Gastroesophageal sphincter (tissue), 4 donors: ENCODE results near the gene SMAD2. TPM values are rescaled to one million over a fixed set of nuclear protein-coding genes. Genes with fewer than 3 reads are reported as not detected.

Source experiments
- ATAC-seq: fragments of 150-250 bp; one replicate; pipeline ENCODE4 v1.9.1; 2016; ENCODE audit warnings: mild to moderate bottlenecking, moderate library complexity
- H3K27ac ChIP-seq, 4 donors: fragments of 200-600 bp; sonication (generic) in 3 of 4; 1 replicate in 3 of 4; 2 replicates in 1 of 4; pipeline ENCODE4 v1.5.1; 2016 to 2019
- H3K27me3 ChIP-seq: fragments of 200-600 bp; sonication (generic); one replicate; pipeline ENCODE4 v1.5.1; 2019
- H3K36me3 ChIP-seq, 2 donors: fragments of 200-600 bp; sonication (generic); one replicate each; pipeline ENCODE4 v1.5.1; 2019; ENCODE audit warnings: control low read depth in 1 of 2
- H3K4me1 ChIP-seq, 3 donors: fragments of 200-600 bp; sonication (generic); 1 replicate in 2 of 3; 2 replicates in 1 of 3; pipeline ENCODE4 v1.5.1; 2016 to 2019; ENCODE audit warnings: control low read depth in 2 of 3
- H3K4me3 ChIP-seq, 2 donors: fragments of 200-600 bp; sonication (generic); one replicate each; pipeline ENCODE4 v1.5.1; 2019; ENCODE audit warnings: mild to moderate bottlenecking in 1 of 2, moderate library complexity in 1 of 2
- H3K9me3 ChIP-seq, 3 donors: fragments of 200-600 bp; sonication (generic); one replicate each; pipeline ENCODE4 v1.5.1; 2017 to 2019; ENCODE audit warnings: control low read depth in 2 of 3
- EP300 ChIP-seq: sonication (generic); formaldehyde crosslinking; IDR thresholded peaks from one replicate; pipeline ENCODE4 v1.6.1; 2017; ENCODE audit warnings: antibody characterized with exemption, mild to moderate bottlenecking
- POLR2A ChIP-seq, 2 donors: fragments of 450-650 bp; IDR thresholded peaks; one replicate each; pipeline ENCODE4 v1.6.1; 2017; ENCODE audit warnings: antibody characterized with exemption in 2 of 2, mild to moderate bottlenecking in 2 of 2, moderate library complexity in 1 of 2
- POLR2AphosphoS5 ChIP-seq: sonication (generic); formaldehyde crosslinking; IDR thresholded peaks from one replicate; pipeline ENCODE4 v1.6.1; 2017; ENCODE audit warnings: antibody characterized with exemption
- WGBS, 2 donors: methylation state at CpG; one replicate each; pipeline ENCODE4 v1.1.5; 2018; ENCODE audit warnings: low coverage in 1 of 2; 5-methylcytosine and 5-hydroxymethylcytosine counted together
- total RNA-seq, 4 donors: library from RNA; depleted of rRNA; stranded (reverse); fragments of >200 nt; gene quantifications; one replicate each; pipeline ENCODE4 v1.1.0, GENCODE V29; 2016
- TF ChIP-seq, protein P1 (sequence below), 4 experiments: fragments of 200-600 bp in 2 of 4; fragments of 450-650 bp in 2 of 4; sonication (generic) in 1 of 4; IDR thresholded peaks; one replicate each; pipeline ENCODE4 v1.5.1; 2017 to 2019; ENCODE audit warnings: antibody characterized with exemption in 4 of 4, mild to moderate bottlenecking in 2 of 4, moderate library complexity in 2 of 4

Gene SMAD2
- total RNA-seq, 4 donors from 2014 or later: 76.5 to 143 (median 109) TPM

DNA sequence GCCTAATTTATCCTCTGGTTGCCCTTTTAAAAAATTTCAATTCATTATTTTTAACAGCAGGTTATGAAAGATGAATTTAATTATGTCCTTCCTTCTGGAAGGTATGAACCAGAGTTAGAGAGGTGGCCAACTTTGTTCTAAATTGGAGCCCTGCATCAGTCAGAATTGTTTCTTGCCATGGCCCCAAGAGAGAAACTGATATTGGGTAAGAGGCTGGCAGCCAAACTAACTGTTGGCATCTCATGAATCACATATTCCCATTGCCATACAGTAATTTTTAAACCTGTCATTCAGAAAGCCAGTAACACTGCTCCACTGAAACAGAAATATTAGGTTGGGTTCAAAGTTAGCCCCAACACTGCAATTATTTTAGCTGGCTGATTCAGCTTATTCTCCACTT lies 67.4 kb downstream of the SMAD2 start:
- Histone ChIP-seq H3K36me3 (peaks cover 0 to 46% of the 10 kb centered on the region in 2 donors), H3K4me1 (no peaks in the 10 kb centered on the region), H3K9me3 (peaks cover 0 to 11% (median 0%) of the 10 kb centered on the region in 3 donors), H3K27me3 (no peaks in the 10 kb centered on the region), H3K4me3 (no peak overlapping the region), H3K27ac (no peak overlapping the region)
- no peak for ATAC-seq
- TF ChIP-seq EP300: no peak
- no peak for TF ChIP-seq POLR2AphosphoS5
- TF ChIP-seq, protein P1, sequence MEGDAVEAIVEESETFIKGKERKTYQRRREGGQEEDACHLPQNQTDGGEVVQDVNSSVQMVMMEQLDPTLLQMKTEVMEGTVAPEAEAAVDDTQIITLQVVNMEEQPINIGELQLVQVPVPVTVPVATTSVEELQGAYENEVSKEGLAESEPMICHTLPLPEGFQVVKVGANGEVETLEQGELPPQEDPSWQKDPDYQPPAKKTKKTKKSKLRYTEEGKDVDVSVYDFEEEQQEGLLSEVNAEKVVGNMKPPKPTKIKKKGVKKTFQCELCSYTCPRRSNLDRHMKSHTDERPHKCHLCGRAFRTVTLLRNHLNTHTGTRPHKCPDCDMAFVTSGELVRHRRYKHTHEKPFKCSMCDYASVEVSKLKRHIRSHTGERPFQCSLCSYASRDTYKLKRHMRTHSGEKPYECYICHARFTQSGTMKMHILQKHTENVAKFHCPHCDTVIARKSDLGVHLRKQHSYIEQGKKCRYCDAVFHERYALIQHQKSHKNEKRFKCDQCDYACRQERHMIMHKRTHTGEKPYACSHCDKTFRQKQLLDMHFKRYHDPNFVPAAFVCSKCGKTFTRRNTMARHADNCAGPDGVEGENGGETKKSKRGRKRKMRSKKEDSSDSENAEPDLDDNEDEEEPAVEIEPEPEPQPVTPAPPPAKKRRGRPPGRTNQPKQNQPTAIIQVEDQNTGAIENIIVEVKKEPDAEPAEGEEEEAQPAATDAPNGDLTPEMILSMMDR (IDR thresholded peaks at IDR 0.05): no peak

DNA sequence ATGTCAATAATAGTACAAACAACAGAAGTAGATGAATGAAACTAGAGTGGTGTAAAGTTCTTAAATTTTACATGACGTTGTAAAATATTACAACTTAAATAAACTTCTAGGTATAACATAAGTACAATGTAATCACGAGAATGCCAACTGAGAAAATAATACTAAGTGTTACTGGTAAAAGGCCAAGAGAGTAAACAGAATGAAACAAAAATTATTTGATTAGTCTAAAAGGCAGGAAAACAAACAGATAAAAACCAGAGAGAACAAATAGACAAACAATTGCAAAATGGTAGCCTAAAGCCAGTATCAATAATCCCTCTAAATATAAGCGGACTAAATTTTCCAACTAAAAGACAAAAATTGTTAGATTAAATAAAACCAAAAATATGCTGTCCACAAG lies 71.9 kb downstream of the SMAD2 start:
- Histone ChIP-seq H3K9me3 (peaks cover 0 to 42% (median 0%) of the 10 kb centered on the region in 3 donors), H3K4me3 (no peak overlapping the region), H3K36me3 (peaks cover 0 to 64% of the 10 kb centered on the region in 2 donors), H3K27me3 (no peaks in the 10 kb centered on the region), H3K27ac (no peak overlapping the region), H3K4me1 (no peaks in the 10 kb centered on the region)
- TF ChIP-seq POLR2A (IDR thresholded peaks at IDR 0.05) (no peak), POLR2AphosphoS5 (no peak)
- WGBS, 2 donors: 98 to 100% methylated on average over 3 of the region's 3 CpGs
- no peak for ATAC-seq

DNA sequence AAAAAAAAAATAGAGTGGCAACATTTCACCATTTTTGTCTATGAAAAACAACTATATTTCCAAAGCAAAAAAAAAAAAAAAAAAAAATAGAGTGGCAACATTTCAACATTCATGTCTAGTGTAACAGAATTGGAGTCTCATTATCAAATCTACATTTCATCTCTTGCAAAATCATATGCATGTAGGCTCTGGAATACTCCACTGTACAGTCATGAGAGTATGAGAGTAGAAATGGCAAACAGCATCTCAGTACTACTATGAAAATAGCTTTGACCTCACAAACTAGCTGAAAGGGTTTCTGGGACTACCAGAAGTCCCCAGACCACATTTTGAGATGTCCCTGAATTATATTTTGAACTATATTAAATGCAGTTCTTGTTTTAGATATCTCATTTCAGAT lies 82.8 kb downstream of the SMAD2 start:
- Histone ChIP-seq H3K4me1 (no peaks in the 10 kb centered on the region), H3K9me3 (no peaks in the 10 kb centered on the region), H3K36me3 (peaks cover 4 to 56% of the 10 kb centered on the region in 2 donors), H3K4me3 (no peak overlapping the region), H3K27me3 (no peaks in the 10 kb centered on the region), H3K27ac (no peak overlapping the region)
- ATAC-seq: no peak
- TF ChIP-seq, protein P1 (IDR thresholded peaks at IDR 0.05): no peak
- TF ChIP-seq POLR2A (IDR thresholded peaks at IDR 0.05): no peak
- no peak for TF ChIP-seq EP300

DNA sequence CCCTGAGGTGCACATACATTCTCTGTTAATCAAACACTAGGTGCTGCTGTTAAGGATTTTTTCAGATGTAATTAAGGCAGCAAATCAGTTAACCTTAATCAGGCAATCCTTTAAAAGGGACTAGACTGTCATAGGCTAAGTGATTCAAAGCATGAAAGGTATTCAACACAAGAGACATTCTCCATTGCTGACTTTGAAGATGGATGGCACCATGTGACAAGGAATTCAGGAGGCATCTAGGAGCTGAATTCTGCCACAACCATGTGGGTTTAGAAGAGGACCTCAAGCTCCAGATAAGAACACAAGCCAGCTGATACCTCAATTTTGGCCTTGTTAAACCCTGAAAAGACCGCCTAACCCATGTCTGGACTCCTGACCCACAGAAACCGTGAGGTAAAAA lies 84.0 kb downstream of the SMAD2 start:
- WGBS, 2 donors: 100% methylated on average over 2 of the region's 2 CpGs
- TF ChIP-seq EP300 (no peak), POLR2A (IDR thresholded peaks at IDR 0.05) (no peak), POLR2AphosphoS5 (no peak)
- TF ChIP-seq, protein P1 (IDR thresholded peaks at IDR 0.05): no peak
- H3K27ac ChIP-seq: no peak overlapping the region
- H3K4me3 ChIP-seq: no peak overlapping the region
- peaks cover 6 to 68% of the 10 kb centered on the region in 2 donors for H3K36me3 ChIP-seq
- H3K27me3 ChIP-seq: no peaks in the 10 kb centered on the region
- no peak for ATAC-seq
- H3K4me1 ChIP-seq: no peaks in the 10 kb centered on the region
- no peaks in the 10 kb centered on the region for H3K9me3 ChIP-seq

DNA sequence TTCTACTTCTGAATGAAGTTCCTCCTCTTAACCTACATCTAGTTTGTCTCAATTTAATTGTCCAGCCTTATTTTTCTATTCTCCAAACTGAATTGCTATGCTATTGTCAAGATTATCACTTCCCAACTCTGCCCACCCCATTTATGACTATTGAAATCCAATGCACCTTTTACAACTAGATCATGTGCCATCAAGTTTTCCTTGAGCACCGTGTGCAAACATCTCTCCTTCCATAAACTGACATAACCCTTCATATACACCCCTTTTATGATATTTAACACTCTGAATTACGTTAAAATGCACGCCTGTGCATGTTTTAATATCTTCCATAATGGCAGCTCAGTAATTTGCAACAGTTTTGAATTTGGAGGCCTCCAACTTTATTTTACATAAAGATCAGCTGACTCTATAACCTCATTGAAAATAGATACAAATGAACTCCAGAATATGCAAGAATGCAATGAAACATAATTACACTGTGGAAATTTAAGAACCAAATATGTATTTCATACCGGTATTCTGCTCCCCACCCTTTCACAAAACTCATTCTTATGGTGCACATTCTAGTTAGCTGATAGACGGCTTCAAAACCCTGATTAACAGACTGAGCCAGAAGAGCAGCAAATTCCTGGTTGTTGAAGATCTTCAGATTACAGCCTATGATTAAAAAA lies 85.5 kb downstream of the SMAD2 start:
- Histone ChIP-seq H3K9me3 (no peaks in the 10 kb centered on the region), H3K27ac (no peak overlapping the region), H3K27me3 (no peaks in the 10 kb centered on the region), H3K36me3 (peaks cover 7 to 83% of the 10 kb centered on the region in 2 donors), H3K4me1 (no peaks in the 10 kb centered on the region), H3K4me3 (no peak overlapping the region)
- 94 to 100% methylated on average over 4 to 5 of the region's 5 CpGs for WGBS, 2 donors
- no peak for ATAC-seq
- TF ChIP-seq, protein P1 (IDR thresholded peaks at IDR 0.05): no peak
- no peak for TF ChIP-seq POLR2AphosphoS5
- no peak for TF ChIP-seq POLR2A (IDR thresholded peaks at IDR 0.05)
- no peak for TF ChIP-seq EP300
